ENCODE data around the gene TNIK.

GRCh38 chr3:171309906-171310359 is 150.3 kb downstream of the TNIK start:
- no peak for TF ChIP-seq CTCF (IDR thresholded peaks at IDR 0.05; ENCODE audit: low read depth, low read length)
- no peak for TF ChIP-seq EZH2phosphoT487 (IDR thresholded peaks at IDR 0.05; ENCODE audit: low read depth)
